ENCODE measurements around the gene PRR12.

Gene PRR12

GRCh38 chr19:49592486-49593232 lies 1.7 kb downstream of the PRR12 start:
- Histone ChIP-seq H3K27me3 (no peaks in the 10 kb centered on the region), H3K27ac (peak overlapping the region; percentile 82), H3K4me1 (ENCODE audit: control insufficient read depth in 1 of 2, insufficient read depth in 1 of 2, low read depth in 1 of 2, low read length in 1 of 2) (peaks cover 27 to 32% of the 10 kb centered on the region in 2 experiments), H3K36me3 (peaks cover 36% of the 10 kb centered on the region), H3K4me3 (ENCODE audit: low read depth in 1 of 2, low read length in 1 of 2) (peak overlapping the region; percentile 76 to 88), H3K9me3 (no peaks in the 10 kb centered on the region)
- TF ChIP-seq CTCF (IDR thresholded peaks at IDR 0.05), result no peak

- TF ChIP-seq CTCF (IDR thresholded peaks at IDR 0.05), result no peak
- H3K27me3 ChIP-seq, result no peaks in the 10 kb centered on the region
- peaks cover 27 to 32% of the 10 kb centered on the region in 2 experiments for H3K4me1 ChIP-seq (ENCODE audit: control insufficient read depth in 1 of 2, insufficient read depth in 1 of 2, low read depth in 1 of 2, low read length in 1 of 2)
- H3K27ac ChIP-seq, result peak overlapping the region; percentile 82
- peak overlapping the region; percentile 61 to 88 for H3K4me3 ChIP-seq (ENCODE audit: low read depth in 1 of 2, low read length in 1 of 2)
- H3K9me3 ChIP-seq, result no peaks in the 10 kb centered on the region
- peaks cover 43% of the 10 kb centered on the region for H3K36me3 ChIP-seq
Measured at GRCh38 chr19:49593233-49594113, 2.5 kb downstream of the PRR12 start.

- no peak for TF ChIP-seq CTCF (IDR thresholded peaks at IDR 0.05)
- Histone ChIP-seq H3K36me3 (peaks cover 52% of the 10 kb centered on the region), H3K4me3 (ENCODE audit: low read depth in 1 of 2, low read length in 1 of 2) (no peak overlapping the region), H3K27me3 (no peaks in the 10 kb centered on the region), H3K4me1 (ENCODE audit: control insufficient read depth in 1 of 2, insufficient read depth in 1 of 2, low read depth in 1 of 2, low read length in 1 of 2) (peaks cover 27 to 32% of the 10 kb centered on the region in 2 experiments), H3K9me3 (no peaks in the 10 kb centered on the region), H3K27ac (peak overlapping the region; percentile 82)
Measured at GRCh38 chr19:49594157-49594992, 3.4 kb downstream of the PRR12 start.

- H3K36me3 ChIP-seq, result peaks cover 60% of the 10 kb centered on the region
- no peaks in the 10 kb centered on the region for H3K9me3 ChIP-seq
- no peak for TF ChIP-seq CTCF (IDR thresholded peaks at IDR 0.05)
- H3K27me3 ChIP-seq, result no peaks in the 10 kb centered on the region
- peaks cover 26 to 27% of the 10 kb centered on the region in 2 experiments for H3K4me1 ChIP-seq (ENCODE audit: control insufficient read depth in 1 of 2, insufficient read depth in 1 of 2, low read depth in 1 of 2, low read length in 1 of 2)
- no peak overlapping the region for H3K4me3 ChIP-seq (ENCODE audit: low read depth in 1 of 2, low read length in 1 of 2)
- H3K27ac ChIP-seq, result no peak overlapping the region
Measured at GRCh38 chr19:49594993-49595818, 4.2 kb downstream of the PRR12 start.
